ENCODE measurements around the gene TNFRSF1A. TPM values are rescaled to one million over a fixed set of nuclear protein-coding genes. Genes with fewer than 3 reads are reported as not detected.

Gene TNFRSF1A
- polyA plus RNA-seq, 1 experiment = 217 TPM

GRCh38 chr12:6281081-6281809 lies 60.6 kb downstream of the TNFRSF1A start:
- H3K27me3 ChIP-seq (ENCODE audit: control insufficient read depth, insufficient read depth, low read length) = no peaks in the 10 kb centered on the region
- CTCF ChIA-PET = interaction anchor here (0.8 to 7.8 kb wide), 5 partner anchors 87 to 291 kb away, joined by 3 to 109 read pairs (median 5); no protein-coding TSS in a partner anchor
- no peak overlapping the region for H3K4me3 ChIP-seq (ENCODE audit: low read depth, low read length)
- no peak for DNase-seq (ENCODE audit: low read depth)
- no peaks in the 10 kb centered on the region for H3K36me3 ChIP-seq (ENCODE audit: control insufficient read depth, insufficient read depth, low read length)
- POLR2A ChIA-PET = no interaction called here
- TF ChIP-seq CTCF (IDR thresholded peaks at IDR 0.05; ENCODE audit: insufficient read depth, low read depth, low read length) = no peak

- Histone ChIP-seq H3K36me3 (ENCODE audit: control insufficient read depth, insufficient read depth, low read length) (no peaks in the 10 kb centered on the region), H3K27me3 (ENCODE audit: control insufficient read depth, insufficient read depth, low read length) (no peaks in the 10 kb centered on the region), H3K4me3 (ENCODE audit: low read depth, low read length) (no peak overlapping the region)
- CTCF ChIA-PET = interaction anchor here (0.6 to 8.1 kb wide), 10 partner anchors 12 to 292 kb away, joined by 3 to 202 read pairs (median 24); partner anchors contain the start of gene CD9
- POLR2A ChIA-PET = no interaction called here
- DNase-seq (ENCODE audit: low read depth) = no peak
- no peak for TF ChIP-seq CTCF (IDR thresholded peaks at IDR 0.05; ENCODE audit: insufficient read depth, low read depth, low read length)
These were observed 61.2 kb downstream of the TNFRSF1A start for GRCh38 chr12:6280672-6281071.

- no peaks in the 10 kb centered on the region for H3K36me3 ChIP-seq (ENCODE audit: control insufficient read depth, insufficient read depth, low read length)
- ChIA-PET POLR2A (interaction anchor here (0.6 kb wide), 1 partner anchor 190 kb away, joined by 3 read pairs; the partner anchor contains the start of gene VAMP1), CTCF (interaction anchor here (0.6 to 8.1 kb wide), 19 partner anchors 12 to 291 kb away, joined by 3 to 202 read pairs (median 14); partner anchors contain the start of gene CD9)
- H3K27me3 ChIP-seq (ENCODE audit: control insufficient read depth, insufficient read depth, low read length) = no peaks in the 10 kb centered on the region
- DNase-seq (ENCODE audit: low read depth) = peak; percentile 68
- no peak for TF ChIP-seq CTCF (IDR thresholded peaks at IDR 0.05; ENCODE audit: insufficient read depth, low read depth, low read length)
- H3K4me3 ChIP-seq (ENCODE audit: low read depth, low read length) = no peak overlapping the region
These were observed 61.8 kb downstream of the TNFRSF1A start for GRCh38 chr12:6280053-6280469.

- ChIA-PET POLR2A (interaction anchor here (0.6 kb wide), 1 partner anchor 191 kb away, joined by 3 read pairs; the partner anchor contains the start of gene VAMP1), CTCF (interaction anchor here (0.9 to 8.1 kb wide), 26 partner anchors 11 to 291 kb away, joined by 3 to 202 read pairs (median 8); partner anchors contain the start of gene CD9)
- no peak for DNase-seq (ENCODE audit: low read depth)
- Histone ChIP-seq H3K36me3 (ENCODE audit: control insufficient read depth, insufficient read depth, low read length) (no peaks in the 10 kb centered on the region), H3K4me3 (ENCODE audit: low read depth, low read length) (no peak overlapping the region), H3K27me3 (ENCODE audit: control insufficient read depth, insufficient read depth, low read length) (no peaks in the 10 kb centered on the region)
- TF ChIP-seq CTCF (IDR thresholded peaks at IDR 0.05; ENCODE audit: insufficient read depth, low read depth, low read length) = no peak
These were observed 62.2 kb downstream of the TNFRSF1A start for GRCh38 chr12:6279631-6280030.

GRCh38 chr12:6279256-6279628 lies 62.6 kb downstream of the TNFRSF1A start:
- TF ChIP-seq CTCF (IDR thresholded peaks at IDR 0.05; ENCODE audit: insufficient read depth, low read depth, low read length) = no peak
- no peak for DNase-seq (ENCODE audit: low read depth)
- POLR2A ChIA-PET = interaction anchor here (0.6 kb wide), 1 partner anchor 191 kb away, joined by 3 read pairs; the partner anchor contains the start of gene VAMP1

More at GRCh38 chr12:6279256-6279628, 62.6 kb downstream of the TNFRSF1A start:
- no peak overlapping the region for H3K4me3 ChIP-seq (ENCODE audit: low read depth, low read length)
- H3K27me3 ChIP-seq (ENCODE audit: control insufficient read depth, insufficient read depth, low read length) = no peaks in the 10 kb centered on the region
- no peaks in the 10 kb centered on the region for H3K36me3 ChIP-seq (ENCODE audit: control insufficient read depth, insufficient read depth, low read length)
- CTCF ChIA-PET = interaction anchor here (0.6 to 8.1 kb wide), 42 partner anchors 8 to 301 kb away, joined by 3 to 202 read pairs (median 4); partner anchors contain the start of gene CD9

Data from BJ (cell line).